Dedifferentiated amniotic fluid mesenchymal stem cell (primary cell): Measurements from ENCODE around the gene NGDN.
A peak's percentile ranks its signal among the peaks of the same experiment; 100 is the strongest.
"Not testable (repeated sequence)": the region's sequence is repeated elsewhere in the genome, so short reads cannot be mapped to it uniquely, and the experiment has no call there.

Experiments used
- DNase-seq: peaks from one replicate; pipeline ENCODE4 v3.0.0-alpha.2; 2016; ENCODE audit errors: extremely low spot score

NGDN gene

GRCh38 chr14:23438101-23438971 lies 31.2 kb upstream of the NGDN start:
- no peak for DNase-seq

GRCh38 chr14:23439107-23439835 lies 30.2 kb upstream of the NGDN start:
- DNase-seq, result no peak

- DNase-seq, result no peak
Observed at GRCh38 chr14:23441076-23441475, 28.4 kb upstream of the NGDN start.

- no peak for DNase-seq
Observed at GRCh38 chr14:23442721-23443356, 26.7 kb upstream of the NGDN start.

GRCh38 chr14:23443411-23443812 lies 26.1 kb upstream of the NGDN start:
- DNase-seq, result no peak

GRCh38 chr14:23443881-23444280 lies 25.6 kb upstream of the NGDN start:
- no peak for DNase-seq

- no peak for DNase-seq
Observed at GRCh38 chr14:23444314-23444713, 25.2 kb upstream of the NGDN start.

GRCh38 chr14:23445773-23446172 lies 23.7 kb upstream of the NGDN start:
- DNase-seq, result no peak

- DNase-seq, result peak; percentile 20
Observed at GRCh38 chr14:23446291-23446851, 23.1 kb upstream of the NGDN start.

GRCh38 chr14:23447361-23448350 lies 21.8 kb upstream of the NGDN start:
- DNase-seq, result no peak

GRCh38 chr14:23449314-23449713 lies 20.2 kb upstream of the NGDN start:
- no peak for DNase-seq

GRCh38 chr14:23450379-23450778 lies 19.1 kb upstream of the NGDN start:
- no peak for DNase-seq

GRCh38 chr14:23452237-23452636 lies 17.3 kb upstream of the NGDN start:
- no peak for DNase-seq

- no peak for DNase-seq
Observed at GRCh38 chr14:23454445-23454856, 15.1 kb upstream of the NGDN start.

- DNase-seq, result not testable (repeated sequence)
Observed at GRCh38 chr14:23456883-23457586, 12.5 kb upstream of the NGDN start.

- DNase-seq, result no peak
Observed at GRCh38 chr14:23457587-23458445, 11.7 kb upstream of the NGDN start.

GRCh38 chr14:23460960-23461359 lies 8.5 kb upstream of the NGDN start:
- no peak for DNase-seq

- DNase-seq, result no peak
Observed at GRCh38 chr14:23464700-23465099, 4.8 kb upstream of the NGDN start.

- no peak for DNase-seq
Observed at GRCh38 chr14:23465261-23465660, 4.2 kb upstream of the NGDN start.
